K562 (cell line): ENCODE results near the gene UMODL1. TPM values are rescaled to one million over a fixed set of nuclear protein-coding genes. Genes with fewer than 3 reads are reported as not detected.

Experiments
- ATAC-seq: fragments of 200-7000 bp; cut with Tn5 transposase; 3 replicates; pipeline ENCODE4 v1.9.1; 2020; ENCODE audit warnings: moderate library complexity
- BruUV-seq: library from RNA; stranded (reverse); fragments of 400-500 nt; replicated peaks from 2 replicates; lab custom pipeline; 2021; lab: Mats Ljungman, UMichigan
- CTCF ChIA-PET: fragments of 300-600 bp; formaldehyde crosslinking; extraction: SDS; loops from one replicate; lab custom pipeline; 2021; ENCODE audit warnings: low intra/inter-chr PET ratio; lab: Yijun Ruan, JAX
- POLR2A ChIA-PET: fragments of 300-600, 350-650 bp; sonication (Branson Sonifier 250); formaldehyde crosslinking; extraction: SDS; loops from one replicate; lab custom pipeline; 2021; ENCODE audit warnings: antibody characterized with exemption, inconsistent platforms; lab: Yijun Ruan, JAX
- DNase-seq, 4 experiments: peaks; one replicate each; pipeline versions ENCODE4 v3.0.0 to v3.0.0-alpha.2; 2011 to 2018; ENCODE audit warnings: low spot score in 3 of 4, mixed read lengths in 3 of 4; ENCODE audit errors: extremely low read depth in 1 of 4
- FAIRE-seq: peaks from 2 replicates; lab custom pipeline; 2011; peaks lifted over from hg19 to GRCh38; lab: Jason Lieb, UNC
- H2AFZ ChIP-seq: 2 replicates; pipeline ENCODE4 v1.6.0; 2011; ENCODE audit warnings: low read depth, low read length, control low read depth, inconsistent platforms
- H3K27ac ChIP-seq: fragments of 200-600 bp; 3 replicates; pipeline ENCODE4 v1.8.0; 2011; ENCODE audit warnings: low read depth, mild to moderate bottlenecking, control low read depth, inconsistent platforms, low read length, moderate library complexity, mixed read lengths; ENCODE audit errors: extremely low read depth
- H3K27me3 ChIP-seq, 2 experiments: fragments of 300-600 bp in 1 of 2; 2 replicates in 1 of 2; 3 replicates in 1 of 2; pipeline versions ENCODE4 v1.6.0 to v1.8.0; 2011; ENCODE audit warnings: inconsistent platforms in 2 of 2, low read length in 2 of 2, mild to moderate bottlenecking in 1 of 2, mixed read lengths in 1 of 2, moderate library complexity in 1 of 2; ENCODE audit not compliant: control insufficient read depth in 2 of 2, insufficient read depth in 2 of 2
- H3K36me3 ChIP-seq: fragments of 300-600 bp; 3 replicates; pipeline ENCODE4 v1.8.0; 2011; ENCODE audit warnings: mild to moderate bottlenecking, low read length, inconsistent platforms; ENCODE audit not compliant: control insufficient read depth, insufficient read depth
- H3K4me1 ChIP-seq, 2 experiments: fragments of 200-600 bp in 1 of 2; replicated peaks in 1 of 2; 2 replicates in 1 of 2; 3 replicates in 1 of 2; pipeline versions ENCODE4 v1.5.1 to v1.8.0; 2011; ENCODE audit warnings: inconsistent platforms in 2 of 2, low read length in 2 of 2, mild to moderate bottlenecking in 1 of 2, mixed read lengths in 1 of 2, moderate library complexity in 1 of 2; ENCODE audit not compliant: control insufficient read depth in 2 of 2, insufficient read depth in 2 of 2
- H3K4me2 ChIP-seq: 2 replicates; pipeline ENCODE4 v1.6.1; 2011; ENCODE audit warnings: low read length, control low read depth, inconsistent platforms, mixed read lengths; ENCODE audit not compliant: insufficient read depth
- H3K4me3 ChIP-seq: fragments of 200-600 bp; sonication (generic), shearing (Covaris generic); 2 replicates; pipeline ENCODE4 v1.5.1; 2016; ENCODE audit warnings: control low read depth, inconsistent platforms
- H3K79me2 ChIP-seq: fragments of 200-600 bp; 3 replicates; pipeline ENCODE4 v1.8.0; 2011; ENCODE audit warnings: low read length, inconsistent platforms; ENCODE audit not compliant: control insufficient read depth, insufficient read depth
- H3K9ac ChIP-seq, 2 experiments: 2 replicates each; pipeline versions ENCODE4 v1.6.0 to v1.6.1; 2011; ENCODE audit warnings: low read depth in 2 of 2, low read length in 2 of 2, control low read depth in 1 of 2, inconsistent platforms in 1 of 2, mild to moderate bottlenecking in 1 of 2, mixed read lengths in 1 of 2; ENCODE audit not compliant: insufficient read depth in 1 of 2
- H3K9me1 ChIP-seq: one replicate; pipeline ENCODE4 v1.6.0; 2011; ENCODE audit warnings: inconsistent platforms, mild to moderate bottlenecking, low read length, moderate library complexity; ENCODE audit not compliant: control insufficient read depth, insufficient read depth
- H3K9me3 ChIP-seq: replicated peaks from 2 replicates; pipeline ENCODE4 v1.5.1; 2011; ENCODE audit warnings: low read depth, low read length, inconsistent platforms; ENCODE audit not compliant: control insufficient read depth, insufficient read depth
- H4K20me1 ChIP-seq: replicated peaks from 2 replicates; pipeline ENCODE4 v1.6.1; 2011; ENCODE audit warnings: low read length, inconsistent platforms, mixed read lengths; ENCODE audit not compliant: control insufficient read depth, insufficient read depth
- BRD4 ChIP-seq: fragments of 200-600 bp; sonication (generic); IDR thresholded peaks from 2 replicates; pipeline ENCODE4 v1.6.1; 2017; ENCODE audit warnings: inconsistent platforms
- DIDO1 ChIP-seq: fragments of 450-650 bp; IDR thresholded peaks from 2 replicates; pipeline ENCODE4 v1.6.1; 2016; ENCODE audit warnings: low read depth, missing biosample characterization, missing genetic modification characterization
- GATAD2A ChIP-seq: fragments of 450-650 bp; IDR thresholded peaks from 2 replicates; pipeline ENCODE4 v1.6.1; 2017
- POLR3G ChIP-seq: IDR thresholded peaks from 2 replicates; pipeline ENCODE4 v1.6.1; 2011; ENCODE audit not compliant: insufficient read length, insufficient replicate concordance; ENCODE audit errors: extremely low read depth
- ZNF140 ChIP-seq: fragments of 250-450 bp; sonication (Bioruptor Pico); IDR thresholded peaks from 2 replicates; pipeline ENCODE4 v1.8.0; 2021; ENCODE audit warnings: moderate library complexity, mild to moderate bottlenecking, inconsistent platforms
- ZNF41 ChIP-seq: fragments of 250-450 bp; sonication (Bioruptor Pico); conservative IDR thresholded peaks from 2 replicates; pipeline ENCODE4 v1.4.0; 2020; ENCODE audit warnings: mild to moderate bottlenecking
- ZNF707 ChIP-seq: fragments of 250-450 bp; sonication (Bioruptor Pico); conservative IDR thresholded peaks from 2 replicates; pipeline ENCODE4 v1.8.0; 2022; ENCODE audit warnings: inconsistent platforms, mild to moderate bottlenecking, moderate library complexity
- ZNF764 ChIP-seq: fragments of 250-450 bp; sonication (Bioruptor Pico); IDR thresholded peaks from 2 replicates; pipeline ENCODE4 v1.4.0; 2020; ENCODE audit warnings: low read depth, mild to moderate bottlenecking, moderate library complexity
- WGBS: fragments of 100-300 bp; shearing (Covaris generic); methylation state at CpG from one replicate; pipeline ENCODE4 v1.1.6; 2016; ENCODE audit warnings: low coverage, mixed read lengths; ENCODE audit not compliant: insufficient coverage; ENCODE audit errors: missing lambda C conversion rate; 5-methylcytosine and 5-hydroxymethylcytosine counted together
- in situ Hi-C: fragments of 300-500 bp; cut with MboI; formaldehyde crosslinking; loops from 4 replicates; pipeline ENCODE4 v1.15.0; 2018; ENCODE audit warnings: inconsistent platforms, mixed read lengths
- intact Hi-C: fragments of 100-400 bp; cut with micrococcal nuclease; formaldehyde crosslinking; loops from 2 replicates; pipeline ENCODE4 v1.14.2; 2022
- polyA plus RNA-seq, 8 experiments: library from polyadenylated mRNA; depleted of rRNA in 4 of 8; stranded (reverse) in 5 of 8; unstranded in 3 of 8; fragments of >200 nt; fragmentation: Nextera tagmentation in 2 of 8; fragmentation: Illumina TruSeq in 1 of 8; extraction: Ambion mirVana in 2 of 8; extraction: Trizol in 1 of 8; gene quantifications; 2 replicates each; pipeline versions ENCODE4 v1.2.1 to v1.2.3, GENCODE V29; 2011 to 2014; ENCODE audit warnings: inconsistent platforms in 1 of 8, missing spikeins in 1 of 8
- total RNA-seq, 7 experiments: library from RNA; depleted of rRNA in 6 of 7; stranded (reverse); fragments of >200 nt in 6 of 7; fragmentation: Illumina TruSeq in 2 of 7; extraction: Trizol in 2 of 7; gene quantifications; 2 replicates each; pipeline versions ENCODE4 v1.2.1 to v1.2.3, GENCODE V29; 2011 to 2021; ENCODE audit warnings: low replicate concordance in 1 of 7

Gene UMODL1
- total and polyA plus RNA-seq, 9 of the 15 experiments (the other 6 are each of a cell fraction or from before 2014, with no cell fraction given) = not detected

DNA sequence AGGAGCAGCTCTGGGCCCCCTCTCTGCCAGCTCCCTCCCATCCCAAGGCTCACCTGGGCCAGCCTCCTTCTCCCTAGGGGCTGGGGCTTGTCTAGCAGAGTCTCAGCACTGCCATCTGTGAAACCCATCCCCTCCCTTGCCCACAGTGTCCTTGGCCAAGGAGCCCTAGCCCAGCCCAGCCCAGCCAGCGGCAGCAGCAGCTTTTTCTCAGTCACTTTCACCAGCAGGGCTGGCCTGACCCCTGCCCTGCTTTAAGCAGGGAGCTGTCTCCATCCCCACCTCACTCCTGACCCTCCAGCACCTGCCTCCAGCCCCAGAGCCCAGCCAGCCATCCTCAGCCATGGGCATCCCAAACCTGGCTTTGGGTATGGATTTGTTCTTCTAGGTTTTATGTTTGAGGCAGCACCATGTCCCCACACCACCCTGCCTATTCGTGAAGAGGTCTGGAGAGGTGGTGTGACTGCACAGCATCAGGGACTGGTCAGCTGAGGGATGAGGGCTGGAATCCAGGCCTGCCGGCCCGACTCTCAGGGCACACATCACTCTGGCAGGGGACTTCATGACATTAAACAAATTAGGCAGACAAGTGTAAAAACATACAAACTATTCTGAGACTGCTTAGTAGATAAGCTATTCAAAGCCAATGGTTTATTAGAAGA lies 111.7 kb downstream of the UMODL1 start:
- TF ChIP-seq ZNF764 (CRISPR knock-in tag) = no peak
- TF ChIP-seq ZNF41 = no peak
- TF ChIP-seq ZNF707 = no peak
- TF ChIP-seq DIDO1 (tag) = no peak
- no peak for TF ChIP-seq BRD4
- no peak for TF ChIP-seq GATAD2A
- no peak for TF ChIP-seq ZNF140 (CRISPR knock-in tag)
- no peak for TF ChIP-seq POLR3G
- Histone ChIP-seq H3K4me3 (no peak overlapping the region), H3K36me3 (no peaks in the 10 kb centered on the region), H3K9ac (no peak overlapping the region; a peak in 1 of 4 replicates), H3K27ac (no peak overlapping the region), H3K79me2 (no peaks in the 10 kb centered on the region), H4K20me1 (no peaks in the 10 kb centered on the region), H3K9me3 (no peaks in the 10 kb centered on the region), H3K4me1 (no peaks in the 10 kb centered on the region), H2AFZ (no peak overlapping the region), H3K4me2 (no peak overlapping the region), H3K9me1 (no peaks in the 10 kb centered on the region), H3K27me3 (peaks cover 2 to 9% of the 10 kb centered on the region in 2 experiments; a peak in 3 of 5 replicates)
- ATAC-seq (no peak), DNase-seq (no peak), FAIRE-seq (no peak)
- WGBS = 3% methylated on average over 4 of the region's 4 CpGs
- intact Hi-C loops = no loop called here
- BruUV-seq = no TSS peak
- ChIA-PET CTCF (no interaction called here), POLR2A (interaction anchor here (0.6 to 1.0 kb wide), 2 partner anchors 47 to 64 kb away, joined by 3 read pairs; no protein-coding TSS in a partner anchor)
- in situ Hi-C loops = no loop called here
